ACHN (cell line): ENCODE measurements around the gene MMP10.

Experiments used
- DNase-seq: peaks from one replicate; pipeline ENCODE4 v3.0.0-alpha.2; 2015
- in situ Hi-C: cut with HindIII; loops from 2 replicates; pipeline ENCODE4 v1.10.0; 2017; ENCODE audit warnings: low sequenced_read_pairs, low pct_ligation_motif_present, low pct_unique_long_range_greater_than_20kb

Gene MMP10

DNA sequence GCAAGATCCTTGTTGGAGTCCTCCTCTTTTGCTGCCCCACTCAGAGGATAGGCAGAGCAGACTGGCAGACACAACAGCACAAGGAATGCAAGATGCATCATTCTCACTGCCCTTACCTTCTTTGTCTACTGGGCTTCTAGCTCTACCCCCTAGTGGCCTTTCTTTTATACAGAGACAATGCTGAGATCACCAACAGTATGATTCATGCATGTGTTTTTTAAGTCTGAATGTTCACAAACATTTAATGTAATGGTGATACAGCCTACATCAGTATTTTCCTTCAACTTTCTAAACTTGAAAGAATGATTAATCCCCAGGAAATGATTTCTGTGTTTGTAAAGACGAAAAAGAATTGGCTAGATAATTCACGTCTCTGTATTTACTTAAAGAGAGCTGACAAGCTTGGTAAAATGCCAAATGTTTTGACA lies at the start of gene MMP10:
MMP10 (minus strand) TSS at position 138 of the 428 bp plus-strand sequence; CDS start at position 101, 37 bp downstream.
- in situ Hi-C loops, result no loop called here
- DNase-seq, result peak; percentile 57

- in situ Hi-C loops, result no loop called here
- no peak for DNase-seq
Measured at GRCh38 chr11:102829316-102830000, 49.0 kb upstream of the MMP10 start.

- no peak for DNase-seq
- in situ Hi-C loops, result no loop called here
Measured at GRCh38 chr11:102824556-102824955, 44.1 kb upstream of the MMP10 start.

DNA sequence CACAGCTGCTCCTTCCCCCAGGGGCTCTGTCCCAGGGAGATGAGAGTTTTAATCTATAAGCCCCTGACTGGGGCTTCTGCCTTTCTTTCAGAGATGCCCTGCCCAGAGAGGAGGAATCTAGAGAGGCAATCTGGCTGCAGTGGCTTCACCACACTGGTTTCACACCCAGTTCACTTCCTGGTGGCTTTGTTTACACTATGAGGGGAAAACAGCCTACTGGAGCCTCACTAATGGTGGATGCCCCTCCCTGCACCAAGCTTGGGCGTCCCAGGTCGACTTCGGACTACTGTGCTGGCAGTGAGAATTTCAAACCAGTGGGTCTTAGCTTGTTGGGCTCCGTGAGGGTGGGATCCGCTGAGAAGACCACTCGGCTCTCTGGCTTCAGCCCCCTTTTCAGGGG lies 39.1 kb upstream of the MMP10 start:
- in situ Hi-C loops, result no loop called here
- no peak for DNase-seq

DNA sequence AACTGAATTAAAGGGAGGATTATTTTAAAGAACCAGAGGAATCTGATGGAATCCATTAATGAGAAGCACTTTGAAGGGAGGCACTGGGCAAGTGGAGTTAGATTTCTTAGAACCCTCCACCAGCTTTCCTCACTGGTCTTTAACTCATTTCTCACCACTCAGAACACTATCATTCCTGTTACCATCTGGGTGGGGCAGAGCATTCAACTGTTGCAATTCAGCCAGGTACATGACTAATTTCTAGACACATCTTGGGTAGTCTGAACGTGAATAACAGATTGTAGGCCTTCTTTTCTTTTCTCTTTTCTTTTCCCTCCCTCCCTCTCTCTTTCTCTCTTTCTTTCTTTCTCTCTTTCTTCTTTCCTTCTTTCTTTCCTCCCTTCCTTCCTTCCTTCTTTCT lies 33.1 kb upstream of the MMP10 start:
- in situ Hi-C loops, result no loop called here
- DNase-seq, result no peak

- in situ Hi-C loops, result no loop called here
- no peak for DNase-seq
Measured at GRCh38 chr11:102812188-102812587, 31.8 kb upstream of the MMP10 start.

DNA sequence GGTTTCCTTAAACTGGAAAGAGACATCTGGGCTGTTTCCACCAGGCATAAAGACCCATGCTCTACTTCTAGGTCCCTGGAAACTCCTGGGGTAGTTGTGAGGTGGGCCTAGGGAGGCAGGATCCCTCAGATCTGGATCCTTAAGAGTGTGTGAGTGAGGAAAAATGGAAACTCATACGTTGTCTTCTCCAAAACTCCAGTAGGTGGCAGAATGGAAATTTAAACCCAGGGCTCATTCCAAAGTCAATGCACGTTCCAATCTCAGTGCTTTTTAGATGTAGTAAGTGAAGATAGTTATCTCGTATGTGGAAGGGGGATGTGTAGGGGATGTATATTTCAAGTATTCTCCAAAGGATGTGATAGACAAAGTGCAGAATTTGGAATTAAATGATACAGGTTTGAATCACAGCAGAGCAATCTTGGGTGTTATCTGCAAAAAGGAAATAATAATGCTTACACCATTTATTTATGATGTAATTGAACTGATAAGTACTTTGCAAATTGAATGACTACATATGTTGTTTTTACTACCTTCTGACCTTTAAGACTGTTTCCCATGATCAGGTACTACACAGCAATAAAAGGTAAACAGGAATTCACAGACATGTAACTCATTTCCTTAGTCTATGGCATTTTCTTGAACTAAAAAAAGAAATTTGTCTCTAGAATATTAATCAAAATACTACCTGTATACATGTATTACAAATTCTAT lies 30.7 kb upstream of the MMP10 start:
- peak; percentile 36 for DNase-seq

DNA sequence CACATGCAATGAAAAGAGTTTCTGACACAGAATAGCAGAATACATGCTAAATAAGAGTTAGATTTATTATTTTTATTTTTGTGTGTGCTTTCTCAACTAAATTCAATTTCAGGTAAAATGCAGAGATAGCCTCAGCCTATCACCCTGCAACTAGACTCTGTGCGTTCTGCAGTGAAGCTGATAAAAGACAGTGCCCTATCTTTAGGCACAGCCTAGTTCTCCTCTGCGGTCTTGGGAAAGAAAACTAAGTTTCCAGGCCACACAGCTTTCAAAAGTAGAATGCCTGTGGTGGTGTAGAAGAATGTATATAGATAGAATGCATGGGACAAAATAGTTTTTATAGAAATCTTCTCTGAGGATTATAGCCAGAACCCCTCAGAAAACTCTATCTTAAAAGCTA lies 29.5 kb upstream of the MMP10 start:
- in situ Hi-C loops, result no loop called here
- no peak for DNase-seq

More for the DNA sequence above, 30.7 kb upstream of the MMP10 start:
- in situ Hi-C loops, result no loop called here

GRCh38 chr11:102807921-102808320 lies 27.5 kb upstream of the MMP10 start:
- in situ Hi-C loops, result no loop called here
- DNase-seq, result peak; percentile 9

DNA sequence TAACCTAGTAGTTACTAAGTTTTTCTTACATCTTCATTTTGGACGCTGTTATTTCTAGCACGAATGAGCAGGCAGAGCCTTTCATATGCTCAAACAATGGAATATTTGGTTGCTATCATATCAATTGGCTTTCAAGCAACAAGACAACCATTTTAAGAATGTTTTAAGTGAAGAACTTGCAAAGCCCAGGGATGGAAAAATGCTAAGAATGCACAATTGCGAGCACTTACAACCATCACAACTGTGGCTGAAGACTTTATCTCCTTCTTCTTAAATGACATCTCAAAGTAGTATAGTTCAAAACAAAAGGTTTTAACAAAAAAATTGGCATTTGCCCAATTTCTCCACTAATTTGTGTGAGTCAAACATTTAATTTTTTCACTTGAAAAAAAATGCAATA lies 25.9 kb upstream of the MMP10 start:
- in situ Hi-C loops, result no loop called here
- no peak for DNase-seq

- in situ Hi-C loops, result no loop called here
- no peak for DNase-seq
Measured at GRCh38 chr11:102802341-102802740, 21.9 kb upstream of the MMP10 start.

DNA sequence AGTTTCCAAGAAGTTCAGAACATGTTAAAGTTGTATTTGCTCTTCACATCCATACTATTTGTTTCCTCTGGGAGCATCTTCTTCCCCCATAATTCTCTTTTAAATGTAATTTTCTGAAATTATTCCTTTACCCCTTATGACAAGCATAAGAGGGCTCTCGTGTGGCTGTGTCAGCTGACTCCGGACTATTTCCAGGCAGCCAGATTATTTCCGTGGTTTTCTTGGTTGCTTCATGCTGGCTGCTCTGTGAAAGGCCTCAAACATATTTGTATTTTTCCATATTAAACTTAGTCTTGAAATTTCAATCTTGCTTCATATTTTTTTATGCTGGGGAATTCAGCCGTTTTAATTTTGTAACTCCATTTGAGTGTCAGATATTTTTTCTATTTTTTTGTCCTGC lies 20.3 kb upstream of the MMP10 start:
- in situ Hi-C loops, result no loop called here
- DNase-seq, result no peak

DNA sequence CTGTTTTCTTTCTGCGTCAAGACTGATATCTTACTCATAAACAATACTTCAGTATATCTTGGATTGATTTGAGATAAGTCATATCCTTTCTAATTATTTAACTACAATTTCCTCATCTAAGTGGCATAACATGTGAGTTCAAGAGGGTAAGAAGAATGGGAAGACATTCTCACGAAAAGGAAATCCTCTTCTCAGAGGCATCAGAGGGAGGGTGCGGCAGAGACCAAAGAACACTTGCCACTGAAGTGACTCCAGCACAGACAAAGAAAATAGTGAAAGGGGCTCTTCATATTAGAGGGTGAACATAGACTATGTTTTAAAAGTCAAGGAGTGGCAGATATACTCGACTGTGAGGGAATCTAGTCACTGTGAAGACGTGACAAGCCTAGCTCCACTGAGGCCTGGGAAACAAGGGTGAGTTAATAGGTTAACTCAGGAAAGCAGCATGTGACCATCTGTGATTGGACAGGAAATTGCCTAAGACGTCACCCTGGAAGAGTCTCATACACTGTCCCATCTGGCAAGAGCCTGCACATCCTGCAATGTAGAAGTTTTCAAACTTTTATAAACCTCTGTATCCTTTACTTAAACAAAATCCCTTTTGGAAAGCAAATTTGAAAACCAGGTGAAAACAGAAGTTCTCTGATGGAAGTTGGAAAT lies 19.4 kb upstream of the MMP10 start:
- in situ Hi-C loops, result no loop called here

DNA sequence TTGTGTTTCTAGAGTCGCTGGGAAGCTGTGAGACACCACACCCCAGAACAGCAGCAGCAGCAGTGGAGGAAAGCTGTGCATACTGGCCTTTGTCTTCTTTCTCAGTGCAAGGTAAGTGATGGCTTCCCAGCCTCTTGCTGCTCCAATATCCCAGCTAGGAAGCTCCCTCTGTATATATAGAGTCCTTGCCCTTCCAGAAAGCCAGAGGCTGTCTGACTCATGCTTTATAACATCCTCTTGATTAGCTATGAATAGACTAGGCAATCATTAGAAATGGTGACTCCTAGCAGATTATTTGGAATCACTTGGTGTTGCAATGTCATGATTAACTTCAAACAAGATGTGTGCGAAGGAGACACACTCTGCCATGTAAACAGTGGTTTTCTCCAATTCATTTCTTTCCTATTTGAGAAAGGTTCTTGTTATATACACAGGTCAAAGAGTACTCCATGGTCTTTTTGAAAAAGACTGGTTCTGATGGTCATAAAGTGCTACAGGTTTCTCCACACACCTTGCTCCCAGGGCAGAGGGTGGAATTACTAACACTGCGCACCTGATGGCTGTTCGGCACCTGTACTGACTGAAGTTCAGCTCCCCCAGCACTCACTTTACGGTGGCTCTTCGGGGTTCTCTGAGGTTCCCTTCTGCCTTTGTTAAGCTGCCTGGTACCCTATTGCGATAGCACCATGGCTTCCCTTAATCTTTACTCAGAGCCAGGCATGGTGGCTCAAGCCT lies 17.8 kb upstream of the MMP10 start, which contains the start of gene MMP1:
MMP1 (minus strand) TSS at position 149 of the 735 bp plus-strand sequence; CDS start at position 81, 68 bp downstream.
- in situ Hi-C loops, result no loop called here
- DNase-seq, result no peak

More for the DNA sequence above, 19.4 kb upstream of the MMP10 start:
- no peak for DNase-seq

DNA sequence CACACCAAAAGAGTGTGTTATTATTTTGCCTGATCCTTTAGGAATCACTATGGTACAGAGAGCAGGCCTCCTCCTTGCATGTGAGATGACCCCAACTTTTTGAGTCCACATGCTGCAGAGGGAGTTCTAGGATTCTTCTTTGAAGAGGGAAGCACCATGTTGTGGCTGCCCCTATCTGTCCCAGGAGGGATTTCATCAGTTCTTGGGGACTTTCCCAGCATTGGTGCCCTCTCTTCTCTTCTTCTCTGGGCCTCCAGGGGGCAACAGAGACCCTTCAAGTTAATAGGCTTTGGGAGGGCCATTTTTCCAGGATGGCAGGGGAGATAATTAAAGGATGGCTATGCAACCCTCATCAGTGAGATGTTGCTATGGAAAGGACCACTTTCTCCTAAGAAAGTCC lies 14.0 kb upstream of the MMP10 start:
- peak; percentile 49 for DNase-seq

DNA sequence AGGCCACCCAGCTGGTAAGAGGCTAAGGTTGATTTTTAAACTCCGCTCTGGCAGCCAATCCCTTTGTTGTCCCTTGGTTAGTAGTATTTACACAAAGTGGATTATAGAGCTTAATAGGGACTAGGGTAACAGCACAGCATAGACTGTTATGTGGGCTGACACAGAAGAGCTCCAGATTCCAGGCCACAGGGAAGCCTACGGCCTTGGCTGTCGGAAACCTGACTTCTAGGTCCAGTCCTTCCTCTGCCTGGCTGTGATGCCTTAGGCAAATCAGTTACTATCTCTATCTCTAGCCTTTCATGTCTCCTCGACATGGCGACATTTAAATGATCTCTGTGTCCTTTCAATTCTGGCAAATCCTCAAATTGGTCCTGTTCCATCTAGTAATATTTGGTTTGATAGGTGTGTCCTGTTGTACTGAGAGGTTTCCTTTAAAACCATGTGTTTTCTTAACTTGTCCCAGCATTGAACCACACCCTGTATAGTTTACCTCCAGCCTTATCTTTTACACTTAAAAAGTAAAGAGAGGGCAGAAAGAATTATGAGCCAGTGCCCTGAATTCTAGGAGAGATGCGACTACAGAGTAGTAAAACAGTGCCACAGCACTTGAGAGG lies 13.4 kb upstream of the MMP10 start:
- in situ Hi-C loops, result no loop called here
- DNase-seq, result no peak

More for the DNA sequence above, 14.0 kb upstream of the MMP10 start:
- in situ Hi-C loops, result no loop called here

GRCh38 chr11:102792604-102793003 lies 12.2 kb upstream of the MMP10 start:
- DNase-seq, result no peak
- in situ Hi-C loops, result no loop called here

- DNase-seq, result no peak
- in situ Hi-C loops, result no loop called here
Measured at GRCh38 chr11:102791271-102792036, 11.0 kb upstream of the MMP10 start.
